Activated CD4-positive, alpha-beta T cell treated with anti-CD3 and anti-CD28 coated beads, Interleukin-2, amount 50 U/mL, for 16 hours (primary cell): Measurements from ENCODE around the gene TUFT1.

Experiments
- DNase-seq: peaks from one replicate; pipeline ENCODE4 v3.0.0-alpha.2; 2020

TUFT1 gene

GRCh38 chr1:151539321-151540020 lies 638 bp upstream of the TUFT1 start:
- peak; percentile 29 for DNase-seq

- no peak for DNase-seq
Observed at GRCh38 chr1:151540982-151541377, 871 bp downstream of the TUFT1 start.

GRCh38 chr1:151541752-151542151 lies 1.6 kb downstream of the TUFT1 start:
- DNase-seq: no peak

- DNase-seq: no peak
Observed at GRCh38 chr1:151542710-151543129, 2.6 kb downstream of the TUFT1 start.

DNA sequence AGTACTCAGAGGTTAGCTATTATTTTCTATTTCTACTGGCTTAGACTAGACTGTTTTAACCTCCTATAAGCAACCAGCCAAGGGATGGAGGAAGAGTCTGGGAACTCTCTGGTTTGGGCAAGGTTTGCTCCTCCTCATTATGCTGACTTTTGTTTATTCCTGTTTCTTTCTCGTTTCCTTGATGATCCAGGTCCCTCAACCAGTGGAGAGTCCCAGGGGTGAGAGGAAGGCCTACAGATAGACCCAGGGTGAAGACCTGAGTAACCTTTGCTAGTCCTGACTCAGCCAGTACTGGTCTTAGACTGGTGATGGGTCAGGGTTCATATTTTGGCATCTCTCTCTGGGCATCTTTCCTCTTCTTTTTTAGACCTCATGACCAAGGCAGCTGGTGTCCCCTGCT lies 5.4 kb downstream of the TUFT1 start:
- no peak for DNase-seq

GRCh38 chr1:151546011-151546925 lies 6.2 kb downstream of the TUFT1 start:
- DNase-seq: no peak

- DNase-seq: no peak
Observed at GRCh38 chr1:151547119-151547899, 7.2 kb downstream of the TUFT1 start.

GRCh38 chr1:151547900-151548230 lies 7.8 kb downstream of the TUFT1 start:
- no peak for DNase-seq

DNA sequence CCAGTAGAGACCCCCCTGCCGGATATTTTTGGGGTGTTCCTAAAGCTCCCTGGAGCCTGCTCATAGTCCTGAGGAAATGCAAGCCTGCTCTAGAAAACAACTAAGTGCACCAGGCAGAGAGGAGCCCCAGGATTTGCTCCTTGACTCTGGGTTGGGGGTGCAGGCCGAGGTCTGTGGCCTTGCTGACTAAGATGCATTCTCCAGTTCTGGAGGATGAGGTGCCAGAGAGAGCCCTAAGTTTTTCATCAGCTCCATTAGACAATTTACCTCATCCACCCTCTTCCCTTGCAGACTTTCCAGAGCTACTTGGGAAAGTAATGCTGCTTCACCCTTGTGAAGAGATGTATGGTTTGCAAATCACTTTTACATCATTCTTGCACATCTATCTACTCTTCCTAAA lies 9.1 kb downstream of the TUFT1 start:
- no peak for DNase-seq

GRCh38 chr1:151553659-151554058 lies 13.6 kb downstream of the TUFT1 start:
- DNase-seq: no peak

DNA sequence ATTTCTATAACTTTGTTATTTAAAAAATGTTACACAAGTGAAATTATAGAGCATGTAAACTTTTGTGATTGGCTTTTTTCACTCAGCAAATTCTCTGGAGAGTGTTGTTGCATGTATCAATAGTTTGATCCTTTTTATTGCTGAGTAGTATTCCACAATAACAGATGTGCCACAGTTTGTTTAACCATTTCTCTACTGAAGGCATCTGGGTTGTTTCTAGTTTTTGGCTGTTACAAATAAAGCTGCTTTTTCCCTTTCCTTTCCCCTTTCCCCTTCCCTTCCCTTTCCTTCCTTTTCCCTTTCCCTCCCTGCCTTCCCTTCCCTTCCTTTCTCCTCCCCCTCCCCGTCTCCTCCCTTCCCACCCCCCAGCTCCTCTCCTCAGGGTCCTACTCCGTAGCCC lies 15.9 kb downstream of the TUFT1 start:
- no peak for DNase-seq

- no peak for DNase-seq
Observed at GRCh38 chr1:151562661-151563060, 22.6 kb downstream of the TUFT1 start.

GRCh38 chr1:151563376-151563775 lies 23.3 kb downstream of the TUFT1 start:
- DNase-seq: no peak

DNA sequence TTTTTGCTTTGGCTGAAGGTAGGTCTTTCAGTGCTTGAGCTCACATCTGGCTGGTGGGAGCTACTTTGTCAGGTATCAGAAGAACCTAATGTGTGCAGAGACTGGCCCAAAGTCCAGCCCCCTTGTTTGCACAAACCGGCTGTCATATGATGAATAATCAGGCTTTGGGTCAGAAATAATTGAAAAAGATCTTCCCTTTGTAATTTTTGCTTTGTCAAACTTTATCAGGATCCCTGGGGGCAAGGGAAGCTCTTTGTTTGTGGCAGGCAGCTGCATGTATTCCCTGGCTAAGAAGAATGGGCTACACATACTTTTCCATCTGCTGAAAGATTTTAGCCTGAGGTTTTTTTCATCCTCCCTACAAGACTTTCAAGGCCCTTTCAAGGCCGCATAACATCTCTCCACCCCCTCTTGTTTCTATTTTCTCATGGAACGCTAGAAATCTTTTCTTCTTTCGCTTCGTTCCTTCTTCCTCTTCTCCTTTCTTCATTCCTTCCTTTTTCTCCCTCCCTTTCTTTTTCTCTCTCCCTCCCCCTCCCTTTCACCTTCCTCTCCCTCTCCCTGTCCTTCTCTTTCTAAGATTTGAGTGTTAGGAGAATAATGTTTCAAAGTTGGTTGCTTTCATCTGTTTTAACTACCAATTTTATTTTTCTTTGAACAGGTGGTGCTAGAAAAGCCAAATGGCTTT lies 25.5 kb downstream of the TUFT1 start:
- DNase-seq: no peak

- DNase-seq: no peak
Observed at GRCh38 chr1:151568626-151569088, 28.5 kb downstream of the TUFT1 start.

GRCh38 chr1:151570819-151571218 lies 30.7 kb downstream of the TUFT1 start:
- DNase-seq: no peak

DNA sequence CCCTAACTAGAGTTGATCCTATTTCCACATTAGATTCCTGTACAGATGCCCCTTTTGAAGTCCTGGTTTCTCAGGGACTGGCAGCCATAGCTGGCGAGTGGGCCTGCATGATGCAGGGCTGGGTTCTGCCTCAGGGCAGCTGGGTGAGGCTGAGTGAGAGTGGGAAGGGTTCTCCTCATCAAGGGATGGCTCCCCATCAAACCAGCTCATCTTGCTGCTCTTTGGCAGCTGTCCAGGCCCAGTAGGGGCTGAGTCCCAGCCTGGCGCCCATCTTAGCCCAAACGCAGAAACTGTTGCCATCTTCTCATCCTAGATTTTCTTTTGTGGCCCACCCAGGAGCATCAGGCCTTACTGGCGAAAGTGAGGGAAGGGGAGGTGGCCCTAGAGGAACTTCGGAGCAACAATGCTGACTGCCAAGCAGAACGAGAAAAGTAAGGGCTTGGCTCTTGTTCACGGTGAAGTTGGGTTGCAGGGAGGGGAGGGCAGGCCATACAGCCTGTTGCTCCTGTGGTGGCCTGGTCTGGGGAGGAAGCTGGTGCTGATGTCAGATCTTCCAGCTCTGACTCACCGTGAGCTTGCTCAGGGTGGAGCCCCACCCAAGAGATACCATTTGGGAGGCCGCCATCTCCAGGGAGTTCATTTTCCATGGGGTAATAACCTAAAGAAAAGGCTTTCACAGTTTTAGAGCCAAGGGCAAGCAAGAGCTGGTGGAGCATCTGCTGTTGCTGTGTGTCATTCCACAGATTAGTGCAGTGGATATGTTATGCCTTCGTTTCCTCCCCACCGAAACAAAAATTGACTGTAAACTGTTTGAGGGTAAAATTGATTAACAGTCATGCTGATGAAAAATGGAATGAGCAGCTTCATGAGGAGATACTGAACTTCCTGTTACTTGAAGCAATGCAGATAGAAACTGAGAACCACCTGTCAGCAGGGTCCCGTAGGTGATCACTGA lies 34.7 kb downstream of the TUFT1 start:
- DNase-seq: peak; percentile 66

- DNase-seq: no peak
Observed at GRCh38 chr1:151577173-151577572, 37.1 kb downstream of the TUFT1 start.

DNA sequence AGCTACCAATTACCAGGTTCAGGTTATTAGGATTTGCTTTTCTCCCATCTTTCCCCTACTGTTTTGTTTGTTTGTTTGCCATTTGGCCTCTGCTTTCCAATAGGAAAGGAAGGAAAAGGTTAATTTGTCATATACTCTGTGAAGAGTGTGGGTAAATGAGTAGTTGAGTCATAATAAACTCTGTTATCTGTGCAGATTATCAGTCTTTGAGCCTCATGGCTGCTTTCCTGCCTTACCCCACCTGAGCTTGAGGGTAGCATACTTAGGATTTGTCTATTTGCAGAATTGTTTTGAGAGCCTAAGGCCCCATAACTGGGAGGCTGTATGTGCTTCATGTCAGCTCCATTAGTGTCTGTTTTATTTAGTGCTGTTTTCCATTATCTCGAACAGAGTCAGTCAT lies 38.8 kb downstream of the TUFT1 start:
- peak; percentile 21 for DNase-seq

GRCh38 chr1:151579436-151580225 lies 39.5 kb downstream of the TUFT1 start:
- peak; percentile 6 for DNase-seq

- DNase-seq: no peak
Observed at GRCh38 chr1:151581451-151581850, 41.3 kb downstream of the TUFT1 start.
